ENCODE data around the gene TTC21B. TPM values are rescaled to one million over a fixed set of nuclear protein-coding genes. Genes with fewer than 3 reads are reported as not detected.
A peak's percentile ranks its signal among the peaks of the same experiment; 100 is the strongest.
"Not testable (repeated sequence)": the region's sequence is repeated elsewhere in the genome, so short reads cannot be mapped to it uniquely, and the experiment has no call there.

TTC21B gene
- 18.0 and 18.8 TPM in 2 replicates for total RNA-seq (2014; rRNA removed)
- polyA plus RNA-seq (2012): 3.1 TPM

DNA sequence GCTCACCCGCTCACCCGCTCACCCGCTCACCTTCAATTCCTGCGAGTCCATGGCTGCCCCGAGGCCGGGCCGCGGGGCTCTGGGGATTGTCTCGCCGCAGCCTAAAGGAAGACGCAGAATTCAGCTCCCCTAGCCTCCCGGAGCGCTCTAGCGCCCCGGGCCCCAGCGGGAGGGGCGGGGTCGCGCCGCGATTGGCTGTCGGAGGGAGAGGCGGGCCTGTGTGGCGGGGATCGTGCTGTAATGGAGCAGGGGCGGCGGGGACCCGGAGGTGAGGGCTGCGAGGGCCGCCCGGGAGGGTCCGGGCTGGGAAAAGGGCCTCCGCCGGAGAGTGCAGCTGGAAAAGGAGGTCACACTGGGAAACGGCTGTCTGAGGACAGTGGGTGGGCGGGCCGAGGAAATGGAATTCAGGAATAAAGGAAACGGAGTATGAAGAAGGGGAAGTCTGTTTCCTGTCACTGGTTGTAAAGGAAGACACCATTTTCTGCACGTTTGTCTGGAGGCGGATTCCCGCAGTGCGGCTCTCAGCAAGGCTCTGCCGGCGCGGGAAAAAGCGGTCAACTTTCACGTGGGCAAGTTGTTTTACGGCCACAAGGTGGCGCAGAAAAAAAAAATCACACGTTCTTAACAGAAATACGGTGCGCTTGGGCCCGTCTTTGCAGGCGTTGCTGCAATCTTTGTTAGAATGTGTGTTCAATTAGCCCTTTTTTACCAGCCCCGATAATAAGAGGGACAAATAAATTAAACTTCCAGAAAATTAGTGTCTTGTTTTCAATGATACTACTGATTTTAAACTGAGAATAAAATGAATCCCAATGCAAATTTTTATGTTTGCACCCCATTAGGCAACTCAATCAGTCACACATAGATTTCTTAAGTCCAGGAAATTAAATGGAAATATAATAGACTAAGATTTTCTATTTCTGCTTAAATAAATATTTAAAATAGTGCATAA is at the start of gene TTC21B:
TSS of gene TTC21B (minus strand) at position 122 of the 952 bp plus-strand sequence. CDS start at position 51, 71 bp downstream.
- DNase-seq (ENCODE audit: low read depth): peak; percentile 92

DNA sequence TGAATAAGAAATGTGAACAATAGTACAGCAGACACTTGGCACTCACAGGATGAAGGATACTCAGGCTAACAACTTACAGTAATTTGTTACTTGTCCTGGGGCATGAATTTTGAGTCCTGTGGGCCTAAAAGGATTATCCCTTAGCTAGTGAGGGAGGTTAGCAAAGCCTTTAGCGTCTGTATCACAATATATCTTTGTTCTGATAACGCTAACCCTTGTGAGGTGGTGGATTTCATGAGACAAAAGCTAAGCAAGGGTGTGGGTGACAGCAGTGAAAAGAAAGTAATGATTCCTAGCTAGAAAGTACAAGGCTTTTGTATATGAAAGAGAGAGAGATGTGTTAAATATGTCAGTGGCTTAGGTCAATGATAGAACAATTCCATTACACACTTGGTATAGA is 46.8 kb upstream of the TTC21B start:
- no peak for DNase-seq (ENCODE audit: low read depth)

DNA sequence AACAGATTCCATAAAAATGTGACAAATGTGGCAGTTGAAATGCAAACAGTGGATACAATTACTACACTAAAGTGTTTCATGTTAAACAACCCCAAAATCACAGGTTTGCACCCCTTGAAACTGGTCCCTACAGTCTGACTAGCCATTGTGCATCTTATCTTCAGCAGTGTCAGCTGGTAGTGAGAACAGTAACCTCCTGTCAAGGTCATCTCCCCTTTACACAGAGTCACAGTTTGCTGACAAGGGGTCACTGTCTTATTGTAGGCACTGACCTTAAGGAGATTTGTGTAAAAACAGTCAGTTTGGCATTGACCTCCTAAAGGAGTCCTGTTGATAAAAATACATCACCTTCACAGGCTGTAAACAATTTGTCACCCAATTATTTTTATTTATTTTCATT is 37.3 kb upstream of the TTC21B start:
- no peak for DNase-seq (ENCODE audit: low read depth)

DNA sequence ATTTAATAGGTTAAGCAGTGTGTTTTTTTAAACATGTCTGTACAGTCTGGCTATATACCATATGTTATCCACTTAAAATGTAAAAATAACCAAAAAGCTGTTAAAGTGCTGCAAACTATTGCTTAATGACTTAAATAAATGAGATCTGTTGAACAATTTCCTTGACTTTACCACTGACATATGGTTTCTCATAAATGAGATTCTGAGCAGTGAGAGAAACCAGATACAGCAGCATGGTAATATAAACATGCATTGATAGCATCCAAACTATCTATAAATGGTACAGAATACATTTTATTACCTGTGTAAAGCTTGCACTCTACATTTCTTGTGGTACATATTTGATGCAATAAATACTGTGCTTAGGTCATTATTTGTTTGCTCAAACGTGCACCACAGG is 36.3 kb upstream of the TTC21B start:
- DNase-seq (ENCODE audit: low read depth): no peak

GRCh38 chr2:165985120-165985519 is 31.5 kb upstream of the TTC21B start:
- DNase-seq (ENCODE audit: low read depth): no peak

DNA sequence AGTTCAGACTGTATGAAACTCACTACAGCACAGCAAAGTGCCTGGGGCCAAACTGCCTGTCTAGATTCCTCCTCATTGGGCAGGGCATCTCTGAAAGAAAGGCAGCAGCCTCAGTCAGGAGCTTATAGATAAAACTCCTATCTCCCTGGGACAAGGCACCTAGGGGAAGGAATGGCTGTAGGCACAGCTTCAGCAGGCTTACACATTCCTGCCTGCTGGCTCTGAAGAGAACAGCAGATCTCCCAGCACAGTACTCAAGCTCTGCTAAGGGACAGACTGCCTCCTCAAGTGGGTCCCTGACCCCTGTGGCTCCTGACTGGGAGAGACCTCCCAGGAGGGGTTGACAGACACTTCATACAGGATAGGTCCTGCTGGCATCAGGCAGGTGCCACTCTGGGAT is 18.6 kb upstream of the TTC21B start:
- DNase-seq (ENCODE audit: low read depth): not testable (repeated sequence)

DNA sequence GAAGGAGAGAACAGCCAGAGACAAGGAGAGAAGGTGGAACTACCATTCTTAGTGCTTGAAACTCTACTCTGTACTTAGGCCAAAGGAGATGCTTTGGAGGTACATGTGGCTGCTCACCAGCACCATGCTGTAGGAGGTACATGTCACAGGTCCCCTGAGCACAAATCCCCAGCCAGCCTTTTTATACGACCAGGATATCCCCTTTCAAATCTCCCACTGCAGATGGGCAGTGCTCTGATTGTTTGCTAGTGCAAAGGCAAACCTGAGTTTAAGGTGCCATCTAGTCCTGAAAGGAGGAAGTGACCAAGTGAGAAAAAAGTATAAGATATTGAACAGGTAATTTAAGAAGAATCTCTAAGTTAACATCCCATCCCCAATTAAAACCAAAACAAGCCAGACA is 17.1 kb upstream of the TTC21B start:
- DNase-seq (ENCODE audit: low read depth): no peak

DNA sequence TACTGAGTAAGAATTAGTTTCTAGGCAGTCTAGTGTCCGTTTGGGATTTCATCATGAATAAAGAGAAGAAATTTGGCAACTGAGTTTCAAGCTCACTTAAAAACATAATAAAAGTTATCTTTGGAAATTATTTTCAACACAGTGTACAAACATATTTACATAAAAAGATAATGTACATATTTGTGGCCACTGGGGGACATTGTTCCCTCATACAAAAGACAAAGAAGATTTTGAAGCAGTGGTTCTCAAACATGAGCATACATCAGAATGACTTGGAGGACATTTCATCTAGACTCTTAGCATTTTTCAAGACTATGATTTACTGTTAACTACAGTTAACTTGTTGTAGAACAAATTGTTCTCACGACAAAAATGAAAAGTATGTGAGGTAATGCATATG is 15.7 kb upstream of the TTC21B start:
- DNase-seq (ENCODE audit: low read depth): peak; percentile 26

DNA sequence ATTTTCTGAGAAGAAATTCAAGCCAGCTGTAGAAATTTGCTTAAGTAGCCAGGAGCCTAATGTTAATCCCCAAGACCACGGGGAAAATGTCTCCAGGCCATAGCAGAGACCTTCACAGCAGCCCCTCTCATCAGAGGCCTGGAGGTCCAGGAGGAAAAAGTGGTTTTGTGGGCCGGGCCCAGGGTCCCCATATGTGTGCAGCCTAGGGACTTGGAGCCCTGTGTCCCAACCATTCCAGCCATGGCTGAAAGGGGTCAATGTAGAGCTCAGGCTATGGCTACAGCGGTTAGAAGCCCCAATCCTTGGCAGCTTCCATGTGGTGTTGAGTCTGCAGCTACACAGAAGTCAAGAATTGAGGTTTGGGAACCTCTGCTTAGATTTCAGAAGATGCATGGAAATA is 14.2 kb upstream of the TTC21B start:
- no peak for DNase-seq (ENCODE audit: low read depth)

GRCh38 chr2:165961818-165962217 is 8.2 kb upstream of the TTC21B start:
- DNase-seq (ENCODE audit: low read depth): no peak

- DNase-seq (ENCODE audit: low read depth): no peak
Observed at GRCh38 chr2:165959371-165959770, 5.8 kb upstream of the TTC21B start.

GRCh38 chr2:165958313-165958960 is 4.9 kb upstream of the TTC21B start:
- DNase-seq (ENCODE audit: low read depth): no peak

- no peak for DNase-seq (ENCODE audit: low read depth)
Observed at GRCh38 chr2:165957030-165957675, 3.6 kb upstream of the TTC21B start.

GRCh38 chr2:165953306-165953654 is 296 bp downstream of the TTC21B start:
- DNase-seq (ENCODE audit: low read depth): no peak

DNA sequence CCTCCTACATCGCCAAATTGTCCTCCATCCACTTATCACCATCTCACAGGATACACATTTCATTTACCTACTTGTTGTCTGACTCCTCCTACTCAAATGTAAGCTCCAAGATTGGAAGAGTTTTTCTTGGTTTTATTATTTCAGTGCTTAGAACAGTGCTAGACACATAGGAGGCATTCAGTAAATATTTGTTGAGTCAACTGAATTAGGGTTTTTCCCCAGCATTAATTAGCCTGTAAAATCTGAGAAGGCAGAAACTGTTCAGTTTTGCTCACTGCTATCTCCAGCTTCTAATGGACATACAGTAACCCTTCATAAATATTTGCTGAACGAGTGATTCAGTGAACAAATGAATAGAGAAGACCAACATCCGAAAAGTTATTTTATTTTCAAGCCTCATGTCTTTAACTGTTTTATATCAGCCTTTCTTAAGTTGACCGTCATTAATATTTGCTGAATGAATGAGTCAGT is 800 bp downstream of the TTC21B start:
- DNase-seq (ENCODE audit: low read depth): peak; percentile 4

GRCh38 chr2:165952085-165952484 is 1.5 kb downstream of the TTC21B start:
- DNase-seq (ENCODE audit: low read depth): no peak

DNA sequence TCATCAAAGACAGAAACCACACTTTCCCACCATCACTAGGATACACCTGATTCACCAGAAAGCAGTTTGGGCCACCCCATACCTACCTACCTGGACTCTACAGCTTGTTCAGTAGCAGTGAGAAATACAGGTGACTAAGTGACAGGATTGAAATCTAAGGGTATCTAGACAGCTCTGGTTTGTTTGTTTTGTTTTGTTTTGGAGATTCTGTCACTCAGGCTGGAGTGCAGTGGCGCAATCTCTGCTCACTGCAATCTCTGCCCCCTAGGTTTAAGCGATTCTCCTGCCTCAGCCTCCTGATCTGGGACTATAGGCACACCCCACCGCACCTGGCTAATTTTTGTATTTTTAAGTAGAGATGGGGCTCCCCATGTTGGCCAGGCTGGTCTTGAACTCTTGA is 3.1 kb downstream of the TTC21B start:
- DNase-seq (ENCODE audit: low read depth): no peak

DNA sequence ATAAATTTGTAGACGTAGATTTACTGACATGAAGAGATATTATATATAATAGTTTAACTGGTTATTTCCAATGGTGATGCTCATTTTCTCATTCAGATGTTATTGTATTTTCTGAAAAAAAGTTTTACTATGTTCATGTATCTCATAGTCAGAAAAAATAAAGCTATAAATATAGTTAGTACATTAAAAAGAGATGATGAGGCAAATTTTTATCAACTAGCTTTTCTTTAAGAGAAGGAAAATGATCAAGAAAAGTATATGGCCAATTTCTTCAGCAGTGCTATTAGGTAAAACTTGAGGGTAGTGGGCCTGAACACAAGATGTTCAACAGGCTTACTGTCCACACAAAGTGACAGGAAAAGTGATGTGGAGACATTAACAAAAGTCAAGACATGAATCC is 11.7 kb downstream of the TTC21B start:
- DNase-seq (ENCODE audit: low read depth): no peak

DNA sequence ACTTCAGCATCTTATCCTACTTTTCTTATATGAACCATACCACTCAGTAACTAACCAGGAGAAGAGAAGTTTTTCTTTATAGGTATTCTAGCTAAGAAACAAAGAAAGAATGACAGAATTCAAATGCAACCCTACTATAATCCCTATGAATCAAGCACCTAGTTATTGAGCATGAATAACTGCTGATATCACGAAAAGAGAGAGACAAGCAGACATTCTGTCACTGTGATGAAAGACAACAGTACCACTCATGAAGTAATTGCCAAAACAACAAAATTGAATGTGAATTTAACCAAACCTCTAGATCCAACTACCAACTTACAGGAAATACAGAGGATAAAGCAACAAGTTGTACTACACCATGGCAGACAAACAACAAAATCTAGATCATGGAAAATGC is 15.3 kb downstream of the TTC21B start:
- no peak for DNase-seq (ENCODE audit: low read depth)

GRCh38 chr2:165933211-165933910 is 20.2 kb downstream of the TTC21B start:
- DNase-seq (ENCODE audit: low read depth): no peak

GRCh38 chr2:165927774-165928173 is 25.8 kb downstream of the TTC21B start:
- no peak for DNase-seq (ENCODE audit: low read depth)

DNA sequence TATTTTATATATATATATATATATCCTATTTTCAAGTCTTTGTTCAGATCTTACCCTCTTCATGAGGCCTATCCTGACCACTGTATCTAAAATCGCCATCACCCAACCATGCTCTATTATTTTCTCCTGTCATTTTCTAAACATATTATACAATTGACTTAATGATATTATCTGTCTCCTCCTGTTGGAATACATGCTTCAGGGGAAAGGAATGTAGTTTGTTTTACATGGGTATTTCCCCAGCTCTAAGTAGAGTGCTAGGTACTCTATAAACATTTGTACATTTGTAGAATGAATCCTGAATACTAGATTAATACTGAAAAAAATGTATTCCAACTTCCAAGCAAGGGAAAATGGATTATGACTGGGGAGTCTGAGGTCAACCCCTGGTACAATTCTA is 26.2 kb downstream of the TTC21B start:
- DNase-seq (ENCODE audit: low read depth): no peak
